ENCODE data around the gene PRTG. TPM values are rescaled to one million over a fixed set of nuclear protein-coding genes. Genes with fewer than 3 reads are reported as not detected.

Gene PRTG
- total RNA-seq, 6 experiments from 2014 or later = 0.06 to 0.22 (median 0.12) TPM

DNA sequence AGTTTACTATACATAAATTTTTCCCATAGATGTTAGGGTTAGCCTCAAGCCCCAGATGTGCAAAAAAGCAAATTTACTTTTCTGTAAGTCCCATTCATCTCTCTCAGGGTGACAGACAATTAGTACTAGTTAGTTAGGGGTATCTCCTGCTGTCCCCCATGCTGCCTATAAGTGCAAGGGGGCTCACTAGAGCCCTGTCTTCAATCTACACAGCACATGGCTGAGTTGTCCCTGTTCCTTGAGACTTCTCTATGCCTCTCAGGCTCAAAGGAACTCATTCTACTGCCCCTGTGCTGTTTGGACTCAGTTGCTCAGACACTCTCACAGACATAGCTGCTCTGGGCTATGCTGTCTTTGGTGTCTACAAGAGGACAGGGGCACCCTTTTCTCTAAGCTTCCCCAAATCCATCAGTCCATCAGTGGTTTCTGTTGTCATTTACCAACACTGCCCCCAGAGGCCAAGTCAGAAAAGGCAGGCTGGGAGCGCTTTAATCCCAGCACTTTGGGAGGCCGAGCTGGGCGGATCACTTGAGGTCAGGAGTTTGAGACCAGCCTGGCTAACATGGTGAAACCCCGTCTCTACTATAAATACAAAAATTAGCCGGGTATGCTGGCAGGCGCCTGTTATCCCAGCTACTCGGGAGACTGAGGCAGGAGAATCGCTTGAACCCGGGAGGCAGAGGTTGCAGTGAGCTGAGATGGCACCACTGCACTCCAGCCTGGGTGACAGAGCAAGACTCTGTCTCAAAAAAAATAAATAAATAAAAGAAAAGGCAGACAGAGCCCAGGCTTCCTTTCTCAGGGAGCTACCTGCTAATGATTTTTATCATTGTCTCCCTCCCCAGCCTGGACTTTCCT lies 31.4 kb upstream of the PRTG start:
- H3K27ac ChIP-seq = no peak overlapping the region
- TF ChIP-seq POLR2A (IDR thresholded peaks at IDR 0.05) = no peak
- TF ChIP-seq, protein P1, sequence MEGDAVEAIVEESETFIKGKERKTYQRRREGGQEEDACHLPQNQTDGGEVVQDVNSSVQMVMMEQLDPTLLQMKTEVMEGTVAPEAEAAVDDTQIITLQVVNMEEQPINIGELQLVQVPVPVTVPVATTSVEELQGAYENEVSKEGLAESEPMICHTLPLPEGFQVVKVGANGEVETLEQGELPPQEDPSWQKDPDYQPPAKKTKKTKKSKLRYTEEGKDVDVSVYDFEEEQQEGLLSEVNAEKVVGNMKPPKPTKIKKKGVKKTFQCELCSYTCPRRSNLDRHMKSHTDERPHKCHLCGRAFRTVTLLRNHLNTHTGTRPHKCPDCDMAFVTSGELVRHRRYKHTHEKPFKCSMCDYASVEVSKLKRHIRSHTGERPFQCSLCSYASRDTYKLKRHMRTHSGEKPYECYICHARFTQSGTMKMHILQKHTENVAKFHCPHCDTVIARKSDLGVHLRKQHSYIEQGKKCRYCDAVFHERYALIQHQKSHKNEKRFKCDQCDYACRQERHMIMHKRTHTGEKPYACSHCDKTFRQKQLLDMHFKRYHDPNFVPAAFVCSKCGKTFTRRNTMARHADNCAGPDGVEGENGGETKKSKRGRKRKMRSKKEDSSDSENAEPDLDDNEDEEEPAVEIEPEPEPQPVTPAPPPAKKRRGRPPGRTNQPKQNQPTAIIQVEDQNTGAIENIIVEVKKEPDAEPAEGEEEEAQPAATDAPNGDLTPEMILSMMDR (IDR thresholded peaks at IDR 0.05) = peak; percentile 24 to 64 (median 56)
- H3K4me1 ChIP-seq = no peaks in the 10 kb centered on the region
- ATAC-seq = peak; percentile 37 to 63 (median 55)
- DNase-seq = peak in 1 of 3 donors; percentile 22
- no peak overlapping the region for H3K4me3 ChIP-seq
- WGBS (ENCODE audit: insufficient coverage, low coverage, low lambda C conversion rate, missing lambda C conversion rate) = 54% methylated on average over 7 of the region's 9 CpGs
- H3K27me3 ChIP-seq = no peaks in the 10 kb centered on the region
- no peaks in the 10 kb centered on the region for H3K36me3 ChIP-seq
- intact Hi-C loops (cut with DNase I) = no loop called here
- no peaks in the 10 kb centered on the region for H3K9me3 ChIP-seq

DNA sequence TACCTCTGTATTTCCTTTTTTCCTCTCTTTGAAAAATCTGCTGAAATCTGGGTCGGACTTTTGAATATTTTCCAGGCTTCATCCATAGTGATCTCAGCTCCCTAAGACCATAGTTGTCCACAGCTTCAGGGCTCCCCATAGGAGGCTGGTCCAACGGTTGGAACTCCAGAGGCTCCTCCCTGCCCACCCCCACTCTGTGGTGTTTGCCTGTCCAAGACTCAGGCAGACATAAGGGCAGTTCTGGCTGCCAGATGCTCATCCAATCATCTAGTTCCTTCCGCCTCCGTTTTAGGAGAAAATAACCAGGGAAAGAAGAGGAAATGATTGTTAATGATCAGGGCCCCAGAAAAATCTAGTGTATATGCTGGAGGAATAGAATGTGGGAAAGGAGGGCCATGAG lies 27.9 kb upstream of the PRTG start:
- DNase-seq (no peak), ATAC-seq (no peak)
- no peaks in the 10 kb centered on the region for H3K27me3 ChIP-seq
- no peak overlapping the region for H3K27ac ChIP-seq
- no peak for TF ChIP-seq POLR2A (IDR thresholded peaks at IDR 0.05)
- TF ChIP-seq, protein P1 (IDR thresholded peaks at IDR 0.05) = no peak
- WGBS (ENCODE audit: insufficient coverage, low coverage, low lambda C conversion rate, missing lambda C conversion rate) = 26% methylated on average over 4 of the region's 4 CpGs
- no peaks in the 10 kb centered on the region for H3K4me1 ChIP-seq
- intact Hi-C loops (cut with DNase I) = no loop called here
- no peaks in the 10 kb centered on the region for H3K36me3 ChIP-seq
- no peak overlapping the region for H3K4me3 ChIP-seq
- no peaks in the 10 kb centered on the region for H3K9me3 ChIP-seq

DNA sequence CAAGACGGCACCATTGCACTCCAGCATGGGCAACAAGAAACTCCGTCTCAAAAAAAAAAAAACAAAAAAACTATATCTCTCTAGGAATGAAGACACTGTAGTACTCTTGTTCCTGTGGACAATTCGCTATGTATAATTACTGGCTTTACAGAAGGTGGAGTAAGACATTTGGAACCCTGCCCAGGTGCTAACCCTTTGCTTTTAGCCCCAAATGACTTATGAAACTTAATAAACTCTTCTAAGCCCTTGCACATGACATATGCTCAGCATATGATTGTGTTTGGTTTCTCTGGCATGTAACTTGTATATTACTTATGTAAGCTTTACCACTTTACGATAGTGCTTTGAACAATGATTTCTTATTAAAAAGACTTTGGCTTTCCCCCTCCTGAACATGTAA lies 27.3 kb upstream of the PRTG start:
- Histone ChIP-seq H3K27ac (no peak overlapping the region), H3K9me3 (no peaks in the 10 kb centered on the region), H3K4me1 (no peaks in the 10 kb centered on the region), H3K4me3 (no peak overlapping the region), H3K27me3 (no peaks in the 10 kb centered on the region), H3K36me3 (no peaks in the 10 kb centered on the region)
- DNase-seq = no peak
- intact Hi-C loops (cut with DNase I) = no loop called here
- ATAC-seq = no peak
- WGBS (ENCODE audit: insufficient coverage, low coverage, low lambda C conversion rate, missing lambda C conversion rate) = 71% methylated on average over 4 of the region's 4 CpGs
- TF ChIP-seq, protein P1 (IDR thresholded peaks at IDR 0.05) = no peak
- no peak for TF ChIP-seq POLR2A (IDR thresholded peaks at IDR 0.05)

DNA sequence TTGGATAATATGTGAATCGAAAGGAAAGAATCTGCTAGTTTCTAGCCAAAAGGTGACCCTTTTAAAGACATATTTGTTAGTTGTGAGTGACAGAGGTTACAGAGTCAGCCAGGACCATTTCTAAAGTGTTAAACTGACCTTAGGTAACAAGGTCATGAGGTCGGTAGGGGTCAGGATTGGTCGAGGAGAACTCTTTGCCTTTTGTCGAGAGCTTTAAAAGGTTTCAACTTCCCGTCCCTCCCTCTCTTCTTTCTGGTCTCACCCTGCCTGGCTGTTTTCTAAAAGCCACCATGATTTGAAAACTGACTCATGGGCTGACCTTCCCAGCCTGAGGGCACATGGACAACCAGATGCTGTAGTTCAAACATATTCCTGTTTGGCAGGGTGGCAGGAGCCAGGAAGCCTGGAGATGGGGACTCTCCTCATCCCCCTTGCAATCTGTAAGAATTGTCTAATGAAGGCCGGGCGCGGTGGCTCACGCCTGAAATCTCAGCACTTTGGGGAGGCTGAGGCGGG lies 25.8 kb upstream of the PRTG start:
- intact Hi-C loops (cut with DNase I) = no loop called here

More for the DNA sequence above, 25.8 kb upstream of the PRTG start:
- H3K27ac ChIP-seq = no peak overlapping the region
- no peaks in the 10 kb centered on the region for H3K27me3 ChIP-seq
- TF ChIP-seq, protein P1 (IDR thresholded peaks at IDR 0.05) = no peak
- no peak for TF ChIP-seq POLR2A (IDR thresholded peaks at IDR 0.05)
- 69% methylated on average over 10 of the region's 10 CpGs for WGBS (ENCODE audit: insufficient coverage, low coverage, low lambda C conversion rate, missing lambda C conversion rate)
- no peaks in the 10 kb centered on the region for H3K36me3 ChIP-seq
- no peak overlapping the region for H3K4me3 ChIP-seq
- H3K4me1 ChIP-seq = no peaks in the 10 kb centered on the region
- DNase-seq (no peak), ATAC-seq (no peak)
- no peaks in the 10 kb centered on the region for H3K9me3 ChIP-seq
